Measurements from ENCODE around the gene ADAM10.

The ADAM10 gene

DNA sequence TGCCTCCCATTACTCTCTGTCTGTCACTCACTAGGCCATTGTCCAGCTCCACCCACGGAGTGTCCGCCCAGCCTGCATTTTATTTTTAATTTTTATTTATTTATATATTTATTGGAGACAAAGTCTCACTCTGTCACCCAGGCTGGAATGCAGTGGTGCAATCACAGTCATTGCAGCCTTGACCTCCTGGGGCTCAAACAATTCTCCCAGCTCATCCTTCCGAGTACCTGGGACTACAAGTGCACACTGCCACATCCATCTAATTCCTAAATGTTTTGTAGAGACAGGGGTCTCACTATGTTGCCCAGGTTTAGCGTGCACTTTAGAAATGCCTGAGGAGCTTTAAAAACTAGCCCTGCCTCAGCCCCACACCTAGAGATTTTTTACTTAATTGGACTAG is 176.2 kb downstream of the ADAM10 start:
- DNase-seq: no peak

DNA sequence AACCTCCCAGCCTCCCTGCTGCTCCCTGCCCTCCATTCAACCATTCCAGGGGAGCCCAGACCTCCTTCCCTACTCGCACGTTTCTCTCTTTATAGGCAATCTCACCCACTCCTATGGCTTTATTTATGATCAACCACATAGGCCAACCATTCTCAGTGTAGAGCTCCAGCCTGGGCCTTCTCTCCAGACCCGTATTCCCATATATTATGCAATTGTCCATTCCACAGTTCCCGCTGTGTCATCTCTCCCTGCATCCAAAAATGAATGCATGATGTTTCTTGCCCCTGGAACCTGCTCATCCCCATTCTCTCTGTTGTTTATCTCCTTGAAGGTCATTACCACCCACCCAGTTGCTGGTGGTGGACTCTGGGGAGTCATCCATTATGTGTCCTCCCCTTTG is 177.0 kb downstream of the ADAM10 start:
- DNase-seq: no peak

DNA sequence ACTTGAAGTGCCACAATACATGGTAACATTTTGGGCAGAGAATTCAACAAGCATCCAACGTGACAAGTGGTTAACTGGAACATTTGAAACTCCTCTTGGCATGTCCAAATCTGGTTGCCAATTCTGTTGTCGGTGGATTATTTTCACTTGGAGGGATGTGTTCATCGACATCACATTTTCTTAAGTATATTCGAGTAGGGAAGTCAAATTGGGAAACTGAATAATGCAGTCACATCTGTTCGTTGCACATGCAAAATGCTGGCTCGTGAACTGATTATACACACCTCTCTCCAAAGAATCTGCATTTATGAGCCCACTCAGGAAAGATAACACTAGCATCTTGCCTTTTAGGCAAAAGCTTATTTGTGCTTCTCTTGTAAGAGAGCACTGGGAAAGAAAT is 178.0 kb downstream of the ADAM10 start:
- DNase-seq: no peak

DNA sequence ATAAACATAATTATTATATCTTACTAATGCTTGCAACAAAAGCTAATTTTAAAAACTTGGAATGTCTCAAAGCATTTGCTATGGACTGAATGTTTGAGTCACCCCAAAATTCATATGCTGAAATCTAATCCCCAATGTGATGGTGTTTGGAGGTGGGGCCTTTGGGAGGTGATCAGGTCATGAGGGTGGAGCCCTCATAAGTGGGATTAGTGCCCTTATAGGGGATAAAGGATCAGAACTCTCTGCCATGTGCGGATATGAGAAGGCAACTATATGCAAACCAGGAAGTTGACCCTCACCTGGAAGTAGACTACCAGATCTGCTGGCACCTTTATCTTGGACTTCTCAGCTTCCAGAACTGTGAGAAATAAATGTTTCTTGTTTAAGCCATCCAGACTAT is 180.1 kb downstream of the ADAM10 start:
- DNase-seq: no peak

DNA sequence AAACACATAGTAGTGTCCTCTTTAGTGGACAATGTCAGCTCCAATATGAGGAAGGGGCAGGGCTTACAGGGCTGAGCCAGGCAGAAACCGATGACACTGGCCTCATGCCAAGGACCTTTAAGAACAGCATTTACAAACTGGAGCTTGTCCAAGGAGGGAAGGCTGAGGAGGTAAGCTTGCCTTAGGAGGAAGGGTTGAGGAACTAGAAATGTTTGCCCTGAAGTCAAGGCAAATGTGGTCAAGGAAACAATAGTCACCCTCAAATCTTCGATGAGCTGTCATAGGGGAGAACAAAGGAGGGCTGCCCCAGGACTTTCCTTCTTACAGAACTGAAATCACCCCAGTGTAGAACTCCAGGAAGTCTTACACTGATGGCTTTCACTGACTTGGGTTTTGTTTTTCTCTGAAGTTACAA is 181.3 kb downstream of the ADAM10 start:
- peak; percentile 8 to 22 for DNase-seq

DNA sequence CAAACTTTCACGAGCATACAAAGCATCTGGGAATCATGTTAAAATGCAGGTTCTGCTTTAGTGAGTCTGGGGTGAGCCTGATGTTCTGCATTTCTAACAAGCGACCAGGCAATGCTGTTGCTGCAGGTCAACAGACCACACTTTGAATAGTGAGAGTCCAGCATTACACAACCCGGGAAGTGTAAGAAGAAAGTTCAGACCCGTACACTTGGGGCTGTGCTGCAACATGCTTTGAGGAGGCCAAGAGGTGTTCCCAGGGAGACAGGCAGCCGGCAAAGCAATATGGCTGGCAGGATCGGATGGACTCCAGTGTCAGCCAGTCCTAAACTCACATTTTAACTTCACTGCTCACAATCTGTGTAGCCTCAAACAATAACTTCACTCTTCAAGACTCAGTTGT is 183.5 kb downstream of the ADAM10 start:
- DNase-seq: no peak

DNA sequence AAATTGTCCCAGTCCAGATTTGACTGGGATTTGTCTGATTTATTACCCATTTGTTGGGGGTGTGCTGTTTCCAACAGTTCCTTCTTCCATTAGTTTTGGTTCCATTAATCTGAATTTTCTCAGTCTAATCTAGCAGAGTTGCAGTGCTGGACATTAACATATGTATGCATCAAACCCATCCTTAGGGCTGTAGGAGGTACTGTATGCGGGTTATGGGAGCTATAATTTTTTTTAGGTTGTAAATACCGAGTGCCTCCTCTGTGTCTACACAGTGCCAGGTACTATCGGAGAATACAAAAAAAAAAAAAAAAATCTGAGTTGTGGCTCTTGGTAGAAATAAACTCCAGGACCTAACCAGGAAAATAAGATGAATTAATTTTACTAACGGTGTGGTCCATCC is 183.9 kb downstream of the ADAM10 start:
- DNase-seq: no peak

DNA sequence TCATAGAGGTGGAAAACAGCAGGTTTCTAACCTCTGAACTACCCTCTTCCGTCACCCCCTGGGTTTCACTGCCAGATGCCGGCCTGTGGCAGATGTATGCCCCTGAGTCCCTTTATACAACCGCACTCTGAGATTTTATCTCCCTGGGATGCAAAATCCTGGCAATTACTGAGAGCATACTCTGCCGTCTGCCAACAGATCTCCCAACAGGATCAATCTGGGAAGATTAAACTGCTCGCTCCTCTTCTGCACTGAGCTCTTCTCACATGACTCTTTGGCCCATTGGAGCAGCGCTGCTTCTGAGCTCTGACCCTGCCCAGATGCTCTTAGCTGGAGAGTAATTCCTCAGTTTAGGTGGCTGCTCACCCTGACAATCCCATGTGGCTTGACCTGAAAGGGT is 184.5 kb downstream of the ADAM10 start:
- no peak for DNase-seq

DNA sequence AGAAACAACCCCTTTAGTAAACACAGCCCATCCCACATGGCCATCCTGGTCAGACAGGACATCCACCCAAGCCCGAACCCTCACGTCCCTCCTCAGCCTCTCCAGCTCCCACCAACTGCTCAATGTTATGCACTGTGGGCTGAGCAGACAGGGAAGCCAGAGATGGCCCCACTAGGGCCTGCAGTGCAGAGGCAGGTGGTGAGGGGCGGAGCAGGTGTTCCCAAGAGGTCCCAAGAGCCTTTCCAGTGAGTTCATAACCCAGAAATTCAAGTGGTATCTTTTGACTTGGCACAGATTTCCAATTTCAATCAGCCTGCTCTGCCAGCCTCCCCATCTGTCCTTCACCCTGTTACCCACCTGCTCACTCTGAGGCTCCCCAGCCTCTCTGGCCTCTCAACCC is 187.4 kb downstream of the ADAM10 start:
- no peak for DNase-seq

DNA sequence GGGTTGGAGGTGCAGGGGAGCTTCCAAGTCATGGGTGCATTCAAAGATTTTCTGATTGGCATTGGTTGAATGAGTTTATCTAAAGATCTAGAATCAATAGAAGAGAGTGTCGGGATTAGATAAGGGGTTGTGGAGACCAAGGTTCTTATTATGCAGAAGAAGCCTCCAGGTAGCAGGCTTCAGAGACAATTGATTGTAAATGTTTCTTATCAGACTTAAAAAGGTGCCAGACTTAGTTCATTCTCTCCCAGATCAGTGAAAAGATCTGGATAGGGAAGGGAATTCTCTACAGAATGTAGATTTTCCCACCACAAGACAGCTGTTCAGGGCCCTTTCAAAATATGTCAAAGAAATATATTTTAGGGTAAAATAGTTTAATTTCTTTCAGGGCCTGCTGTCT is 188.2 kb downstream of the ADAM10 start:
- no peak for DNase-seq

DNA sequence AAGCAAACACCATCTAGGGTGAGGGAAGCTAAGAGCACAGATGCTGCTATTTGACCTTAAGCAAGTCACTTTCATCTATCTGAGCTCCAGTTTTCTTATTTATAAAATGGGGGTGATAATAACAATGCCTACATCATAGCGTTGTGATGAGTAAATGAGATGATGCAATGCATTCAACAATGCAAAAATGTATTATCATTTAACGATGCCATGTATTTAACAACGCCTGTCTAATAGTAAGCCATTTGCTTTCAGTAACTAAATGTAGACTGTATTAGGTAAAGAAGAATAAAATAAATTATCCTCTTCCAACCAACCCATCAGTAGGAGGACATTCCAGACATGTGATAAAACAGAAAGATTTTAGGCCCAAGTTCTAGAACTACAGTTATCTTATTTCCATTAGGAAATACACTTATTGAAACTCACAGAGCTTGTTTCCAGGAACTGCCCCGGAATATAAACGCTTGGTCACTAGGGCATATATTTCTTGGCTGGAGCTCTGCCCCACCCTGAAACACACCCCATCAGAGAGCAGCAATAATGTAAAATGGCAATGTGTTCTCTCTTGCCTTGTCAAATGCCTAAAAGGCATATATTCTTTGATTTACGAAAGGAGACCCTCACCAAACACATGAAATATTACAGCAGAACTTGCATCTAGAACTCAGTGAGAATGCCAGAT is 189.5 kb downstream of the ADAM10 start:
- no peak for DNase-seq

DNA sequence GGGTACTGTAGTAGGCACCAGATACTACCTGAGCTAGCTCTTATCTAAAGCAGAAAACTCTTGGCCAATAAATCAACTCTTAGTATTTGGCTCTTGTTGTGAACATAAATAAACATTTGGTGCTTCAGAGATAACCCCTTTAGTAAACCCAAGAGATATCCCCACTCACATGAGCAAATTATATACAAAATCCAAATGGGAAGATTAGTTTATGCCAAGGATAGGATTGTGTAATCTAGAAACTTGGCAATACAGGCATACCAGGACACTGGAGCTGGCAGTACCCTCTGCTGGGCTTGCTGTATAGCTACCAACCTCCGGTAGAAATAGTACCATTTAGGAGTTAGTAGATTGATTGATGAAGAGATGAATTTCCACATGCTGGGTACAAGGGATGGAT is 190.7 kb downstream of the ADAM10 start:
- no peak for DNase-seq

DNA sequence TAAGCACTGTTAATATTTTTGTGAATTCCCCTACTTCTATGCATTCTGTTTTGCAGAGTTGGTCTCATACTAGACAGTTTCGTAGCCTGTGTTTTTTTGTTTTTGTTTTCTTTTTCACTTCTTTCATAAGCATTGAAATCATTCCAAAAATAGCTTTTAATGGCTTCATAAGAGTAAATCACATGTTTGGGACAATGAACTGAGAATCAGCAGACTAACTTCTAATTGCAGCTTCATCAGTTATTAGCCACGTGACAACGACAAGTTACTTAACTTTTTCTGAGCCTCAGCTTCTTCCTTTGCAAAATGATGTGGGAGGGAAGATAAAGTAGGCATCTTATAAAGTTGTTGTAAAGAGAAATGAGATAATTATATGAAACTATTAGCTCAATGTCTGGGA is 193.0 kb downstream of the ADAM10 start:
- DNase-seq: no peak

DNA sequence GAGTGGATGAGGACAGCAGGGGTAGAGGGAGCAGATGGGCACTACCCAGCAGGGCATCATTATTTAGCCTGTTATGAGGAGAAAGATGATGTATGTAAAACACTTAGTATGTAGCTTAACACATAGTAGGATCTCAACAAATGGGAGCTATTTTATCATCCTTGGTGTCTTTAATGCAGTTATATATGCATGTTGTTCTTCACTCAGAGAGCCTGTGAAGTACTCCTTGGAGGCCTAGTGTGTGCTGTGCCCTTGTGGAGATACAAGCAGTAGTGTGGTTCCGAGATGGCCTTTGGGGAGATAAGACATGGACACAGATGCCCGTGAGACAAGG is 193.5 kb downstream of the ADAM10 start:
- DNase-seq: no peak

DNA sequence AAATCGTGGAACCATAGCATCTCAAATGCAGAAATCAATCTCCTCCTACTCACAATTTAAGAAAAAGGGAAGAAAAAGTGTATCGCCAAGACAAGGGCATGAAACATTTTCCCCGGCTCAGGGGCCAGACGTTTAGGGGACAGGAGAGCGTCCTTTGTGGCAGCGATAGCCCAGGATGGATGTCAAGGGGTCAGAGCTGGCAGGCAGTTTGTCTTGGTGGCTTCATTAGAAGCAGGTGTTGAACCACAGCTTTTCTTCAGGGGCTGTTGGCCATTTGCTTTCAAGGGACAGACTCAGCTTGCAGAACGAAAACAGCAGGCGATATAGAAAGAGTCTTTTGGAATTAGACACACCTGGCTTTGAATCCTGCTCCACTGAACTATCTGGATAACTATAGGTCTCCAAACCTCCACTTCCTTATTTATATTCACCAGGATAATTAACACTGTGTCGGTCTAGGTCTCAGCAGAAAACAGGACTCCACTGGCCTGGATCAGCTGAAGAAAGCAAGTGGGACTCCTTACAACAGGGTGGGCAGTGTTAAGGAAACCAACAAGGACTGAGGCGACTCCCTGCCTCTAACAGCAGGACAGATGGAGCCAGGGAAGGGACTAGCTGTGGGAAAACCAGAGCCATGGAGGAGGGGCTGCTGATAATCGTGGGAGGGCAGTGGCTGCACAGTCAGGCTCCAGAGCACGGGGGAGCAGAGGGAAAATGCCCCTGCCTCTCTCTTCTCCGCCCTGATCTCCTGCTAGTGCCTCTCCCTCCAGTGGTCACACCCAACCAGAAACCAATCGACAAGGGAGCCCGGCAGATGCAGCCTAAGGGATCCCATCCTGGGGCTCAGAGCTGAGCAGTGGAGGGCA is 194.1 kb downstream of the ADAM10 start:
- DNase-seq: no peak

DNA sequence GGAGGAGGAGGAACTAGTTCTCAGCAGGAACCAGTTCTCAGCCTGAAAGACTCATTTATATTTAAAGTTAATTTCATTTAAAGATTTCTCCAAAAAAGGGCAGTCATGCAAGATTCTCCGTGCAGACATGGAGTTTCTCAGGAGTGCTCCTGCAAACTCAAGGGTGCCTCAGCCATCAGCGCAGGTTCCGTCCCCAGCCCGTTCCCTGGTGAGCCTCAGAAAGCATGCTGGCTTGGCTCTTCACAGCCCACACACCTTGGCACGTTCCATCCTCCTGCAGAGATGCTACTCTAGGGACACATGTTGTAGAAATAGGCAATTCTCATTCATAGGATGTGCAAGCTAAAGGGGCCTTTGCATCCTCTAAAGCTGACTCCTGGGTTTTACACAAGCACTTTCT is 194.7 kb downstream of the ADAM10 start:
- DNase-seq: no peak

DNA sequence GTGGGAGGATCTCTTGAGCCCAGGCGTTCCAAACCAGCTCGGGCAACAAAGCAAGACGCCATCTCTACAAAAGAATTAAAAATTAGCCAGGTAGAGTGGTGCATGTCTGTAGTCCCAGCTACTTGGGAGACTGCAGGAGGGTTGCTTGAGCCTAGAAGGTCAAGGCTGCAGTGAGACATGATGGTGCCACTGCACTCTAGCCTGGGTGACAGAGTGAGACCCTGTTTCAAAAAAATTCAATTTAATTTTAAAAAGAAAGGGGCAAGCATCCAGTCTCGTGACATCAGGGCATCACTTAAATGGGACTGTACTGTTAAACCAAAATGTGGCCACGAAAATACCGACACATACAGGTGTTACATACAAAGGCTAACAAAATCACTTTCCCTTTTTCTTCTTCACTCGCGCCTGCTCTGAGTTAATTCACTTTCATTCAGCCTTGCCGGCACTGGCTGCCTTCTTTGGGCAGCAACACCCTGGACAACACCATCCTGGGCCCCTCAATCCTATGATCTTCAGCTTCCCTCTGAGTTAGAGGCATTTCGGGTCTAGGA is 196.1 kb downstream of the ADAM10 start:
- no peak for DNase-seq

DNA sequence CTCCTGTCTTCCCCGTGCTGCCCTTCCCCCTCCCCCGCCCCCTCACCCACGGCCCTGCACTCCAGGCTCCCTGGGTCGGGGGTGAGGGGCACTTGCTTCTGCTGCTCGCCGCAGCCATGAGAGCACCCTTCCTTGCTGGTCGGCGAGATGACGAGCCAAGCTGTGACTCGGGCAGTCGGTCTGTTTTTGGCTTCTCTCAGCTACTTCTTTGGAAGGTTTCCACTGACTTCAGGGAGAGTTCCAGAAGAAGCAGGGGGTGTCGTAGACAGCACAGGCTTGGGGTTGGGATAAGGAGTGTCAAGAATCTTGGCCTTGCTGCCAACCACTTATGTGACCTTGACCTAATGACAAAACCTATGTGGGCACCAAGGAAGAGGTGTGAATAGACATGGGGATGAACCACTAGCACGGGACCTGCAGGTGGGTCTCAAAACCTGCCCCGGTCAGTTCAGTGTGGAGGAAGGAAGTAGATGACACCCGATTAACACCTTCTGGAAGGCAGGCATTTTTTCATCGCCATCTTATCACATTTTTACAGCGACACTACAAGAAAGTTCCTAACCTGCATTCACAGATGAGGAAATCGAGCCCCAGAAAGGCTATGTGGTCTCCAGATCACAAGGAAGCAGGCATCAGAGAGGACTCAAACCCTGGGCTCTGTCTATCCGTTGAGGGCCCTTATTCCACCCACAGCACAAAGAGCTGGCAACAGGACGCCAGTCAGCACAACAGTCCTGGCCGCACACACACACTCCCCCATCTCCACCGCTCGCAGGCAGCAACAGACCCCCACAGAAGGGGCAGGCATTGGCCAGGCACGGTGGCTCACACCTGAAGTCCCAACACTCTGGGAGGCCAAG is 196.8 kb downstream of the ADAM10 start:
- DNase-seq: no peak

DNA sequence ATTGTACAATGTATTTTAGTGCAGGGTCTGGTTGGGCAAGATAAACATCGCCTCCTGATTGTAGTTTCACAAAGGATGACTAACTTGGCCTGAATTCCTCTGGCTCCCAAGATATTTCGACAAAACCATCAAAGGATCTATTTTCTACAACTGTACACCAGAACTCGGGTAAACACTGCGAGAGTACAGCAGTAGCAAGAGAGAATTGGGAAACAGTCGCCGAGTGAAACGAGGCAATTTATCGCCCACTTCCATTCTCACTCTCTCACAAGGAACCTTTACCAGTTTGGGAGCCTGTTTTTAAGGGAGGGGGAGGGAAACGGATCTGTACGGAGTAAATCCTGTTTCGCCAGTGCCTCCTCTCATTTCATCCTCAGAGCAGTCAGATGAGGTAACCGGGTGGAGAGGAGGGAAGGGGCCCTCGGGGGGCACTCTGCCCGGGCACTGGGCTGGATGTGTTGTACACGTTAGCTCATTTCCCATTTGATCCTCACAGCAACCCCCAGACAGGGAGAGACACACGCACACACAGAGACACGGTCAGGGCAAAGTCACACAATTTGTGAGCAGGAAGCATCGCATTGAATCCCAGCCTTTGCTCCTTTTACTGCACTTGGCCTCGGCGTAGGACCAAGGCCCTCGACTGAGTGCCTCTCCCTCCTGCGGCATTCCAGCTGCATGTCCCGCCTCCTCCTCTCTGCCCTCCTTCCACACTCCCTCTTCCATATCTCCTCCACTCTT is 197.6 kb downstream of the ADAM10 start:
- no peak for DNase-seq

DNA sequence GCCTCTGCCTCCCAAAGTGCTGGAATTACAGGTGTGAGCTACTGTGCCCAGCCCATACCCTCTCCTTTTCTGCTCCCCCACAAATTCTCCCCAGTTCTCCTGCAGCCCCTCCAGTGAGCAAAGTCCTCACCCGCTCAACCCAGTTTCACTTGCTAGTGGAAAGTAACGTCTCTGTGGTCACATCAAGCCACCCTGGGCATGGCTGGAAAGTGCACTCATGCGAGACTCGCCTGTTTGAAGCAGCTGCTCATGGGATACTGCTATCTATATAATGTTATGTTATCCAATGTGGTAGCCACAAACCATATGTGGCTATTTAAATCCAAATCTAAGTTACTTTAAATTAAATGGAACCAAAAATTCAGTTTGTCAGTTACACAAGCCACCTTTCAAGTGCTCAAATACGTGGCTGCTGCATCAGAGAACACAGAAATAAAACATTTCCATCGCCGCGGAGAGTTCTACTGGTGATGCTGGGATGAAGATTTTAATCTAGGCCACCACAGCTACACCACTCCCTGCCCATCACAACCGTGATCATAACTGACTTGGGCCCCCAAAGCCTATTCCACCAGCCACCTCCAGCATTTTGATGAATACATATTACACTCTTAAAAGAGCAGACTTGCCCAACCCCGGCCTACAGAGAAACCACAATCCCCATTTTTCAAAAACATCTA is 198.3 kb downstream of the ADAM10 start:
- DNase-seq: peak in 1 of 2 donors; percentile 14

DNA sequence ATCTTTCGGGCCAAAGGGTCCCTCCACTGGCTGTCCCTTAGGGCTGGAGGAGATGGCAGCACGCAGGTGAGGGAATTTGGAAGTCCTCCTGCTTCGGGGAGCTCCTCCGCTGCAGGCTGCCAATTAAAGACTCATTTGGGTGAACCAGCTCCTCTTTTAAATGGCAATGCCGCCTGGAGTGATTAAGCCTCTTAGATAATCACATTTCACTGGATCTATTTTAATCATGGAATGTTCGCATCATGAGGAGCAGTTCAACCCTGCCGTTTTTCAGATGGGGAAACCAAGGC is 199.8 kb downstream of the ADAM10 start:
- DNase-seq: no peak
